ENCODE results near the gene DMRTA1.

Gene DMRTA1

DNA sequence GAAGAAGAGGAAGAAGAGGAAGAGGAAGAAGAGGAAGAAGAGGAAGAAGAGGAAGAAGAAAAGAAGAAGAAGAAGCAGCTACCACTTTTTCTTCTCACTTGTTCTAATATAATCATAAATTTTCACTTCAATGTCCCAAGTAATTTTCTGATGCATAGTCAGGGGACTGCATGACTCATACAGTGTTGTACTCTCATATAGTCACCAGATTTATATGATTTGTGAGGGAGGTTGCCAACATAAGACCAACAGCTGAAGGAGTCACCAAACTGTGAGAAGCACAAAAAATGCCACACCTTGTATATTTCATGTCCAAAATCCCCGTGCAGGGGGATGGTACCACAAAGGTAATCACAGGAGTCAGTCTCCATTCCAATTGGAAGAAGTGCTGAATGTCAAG, 32.7 kb upstream of the DMRTA1 start:
- H3K9me2 ChIP-seq (replicated peaks; ENCODE audit: low read depth, low read length) = no peaks in the 10 kb centered on the region
- no peaks in the 10 kb centered on the region for H3K79me2 ChIP-seq (ENCODE audit: insufficient read depth, low read length)
- no peaks in the 10 kb centered on the region for H3K36me3 ChIP-seq (ENCODE audit: insufficient read depth, low read length)
- no peak for TF ChIP-seq EZH2phosphoT487 (IDR thresholded peaks at IDR 0.05; ENCODE audit: borderline replicate concordance)
- TF ChIP-seq, protein P1, sequence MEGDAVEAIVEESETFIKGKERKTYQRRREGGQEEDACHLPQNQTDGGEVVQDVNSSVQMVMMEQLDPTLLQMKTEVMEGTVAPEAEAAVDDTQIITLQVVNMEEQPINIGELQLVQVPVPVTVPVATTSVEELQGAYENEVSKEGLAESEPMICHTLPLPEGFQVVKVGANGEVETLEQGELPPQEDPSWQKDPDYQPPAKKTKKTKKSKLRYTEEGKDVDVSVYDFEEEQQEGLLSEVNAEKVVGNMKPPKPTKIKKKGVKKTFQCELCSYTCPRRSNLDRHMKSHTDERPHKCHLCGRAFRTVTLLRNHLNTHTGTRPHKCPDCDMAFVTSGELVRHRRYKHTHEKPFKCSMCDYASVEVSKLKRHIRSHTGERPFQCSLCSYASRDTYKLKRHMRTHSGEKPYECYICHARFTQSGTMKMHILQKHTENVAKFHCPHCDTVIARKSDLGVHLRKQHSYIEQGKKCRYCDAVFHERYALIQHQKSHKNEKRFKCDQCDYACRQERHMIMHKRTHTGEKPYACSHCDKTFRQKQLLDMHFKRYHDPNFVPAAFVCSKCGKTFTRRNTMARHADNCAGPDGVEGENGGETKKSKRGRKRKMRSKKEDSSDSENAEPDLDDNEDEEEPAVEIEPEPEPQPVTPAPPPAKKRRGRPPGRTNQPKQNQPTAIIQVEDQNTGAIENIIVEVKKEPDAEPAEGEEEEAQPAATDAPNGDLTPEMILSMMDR (conservative IDR thresholded peaks at IDR 0.05; ENCODE audit: low read length) = no peak
- no peaks in the 10 kb centered on the region for H3F3A ChIP-seq (ENCODE audit: low read depth)
- no peak overlapping the region for H3K4me2 ChIP-seq (ENCODE audit: low read depth, low read length, poor library complexity, severe bottlenecking)
- no peak overlapping the region for H3K4me3 ChIP-seq (ENCODE audit: low read length, poor library complexity, severe bottlenecking)
- no peaks in the 10 kb centered on the region for H3K27me3 ChIP-seq (ENCODE audit: insufficient read depth, low read length, poor library complexity, severe bottlenecking)
- H4K20me1 ChIP-seq (ENCODE audit: insufficient read depth, low read length, poor library complexity, severe bottlenecking) = no peaks in the 10 kb centered on the region
- H3K9ac ChIP-seq (ENCODE audit: low read depth, low read length, poor library complexity, severe bottlenecking) = no peak overlapping the region
- no peak overlapping the region for H2AFZ ChIP-seq (ENCODE audit: low read length)
- no peaks in the 10 kb centered on the region for H3K9me3 ChIP-seq (ENCODE audit: insufficient read depth, low read depth, low read length)
- H3K4me1 ChIP-seq (ENCODE audit: insufficient read depth, low read length, poor library complexity, severe bottlenecking) = no peaks in the 10 kb centered on the region

DNA sequence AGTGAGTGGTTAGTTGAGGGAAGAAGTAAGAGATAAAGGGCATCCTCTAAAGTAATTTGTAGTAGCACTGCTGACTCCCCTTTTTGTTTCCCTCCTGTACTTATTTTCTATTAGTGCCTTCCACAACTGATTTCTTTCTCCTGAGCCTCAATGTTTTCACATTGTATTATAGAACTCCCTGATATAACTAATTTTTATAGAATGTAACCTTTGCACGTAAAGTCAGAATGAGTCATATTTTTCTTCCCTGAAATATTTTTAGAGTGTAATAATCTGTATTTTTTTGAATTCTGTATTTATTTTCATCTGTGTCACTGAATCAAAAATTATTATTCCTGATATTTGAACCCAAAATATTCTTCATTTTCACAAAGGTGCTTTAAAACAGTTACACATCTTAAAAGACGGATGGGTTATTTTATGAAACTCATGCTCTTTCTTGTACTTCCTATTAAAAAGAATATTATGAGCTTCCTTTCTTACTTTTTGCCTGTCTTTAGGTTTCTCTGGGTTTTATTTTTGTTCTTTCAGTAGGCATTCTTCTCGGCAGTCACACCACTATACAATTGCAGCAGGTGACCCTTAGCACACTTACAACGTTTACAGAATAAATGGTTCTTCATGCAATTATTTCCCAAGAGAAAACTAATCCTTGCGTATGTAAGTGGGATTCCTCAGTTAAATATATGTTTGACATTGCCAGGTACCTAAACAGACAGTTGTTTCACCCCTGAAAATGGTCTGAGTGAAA, 30.5 kb upstream of the DMRTA1 start:
- TF ChIP-seq, protein P1 (conservative IDR thresholded peaks at IDR 0.05; ENCODE audit: low read length) = no peak
- no peak for TF ChIP-seq EZH2phosphoT487 (IDR thresholded peaks at IDR 0.05; ENCODE audit: borderline replicate concordance)
- Histone ChIP-seq H3K27me3 (ENCODE audit: insufficient read depth, low read length, poor library complexity, severe bottlenecking) (no peaks in the 10 kb centered on the region), H3K9me2 (replicated peaks; ENCODE audit: low read depth, low read length) (no peaks in the 10 kb centered on the region), H2AFZ (ENCODE audit: low read length) (no peak overlapping the region), H4K20me1 (ENCODE audit: insufficient read depth, low read length, poor library complexity, severe bottlenecking) (no peaks in the 10 kb centered on the region), H3K4me2 (ENCODE audit: low read depth, low read length, poor library complexity, severe bottlenecking) (no peak overlapping the region), H3K79me2 (ENCODE audit: insufficient read depth, low read length) (no peaks in the 10 kb centered on the region), H3K9ac (ENCODE audit: low read depth, low read length, poor library complexity, severe bottlenecking) (no peak overlapping the region), H3F3A (ENCODE audit: low read depth) (no peaks in the 10 kb centered on the region), H3K36me3 (ENCODE audit: insufficient read depth, low read length) (no peaks in the 10 kb centered on the region), H3K4me3 (ENCODE audit: low read length, poor library complexity, severe bottlenecking) (no peak overlapping the region), H3K9me3 (ENCODE audit: insufficient read depth, low read depth, low read length) (no peaks in the 10 kb centered on the region), H3K4me1 (ENCODE audit: insufficient read depth, low read length, poor library complexity, severe bottlenecking) (no peaks in the 10 kb centered on the region)

GRCh38 chr9:22416692-22417060, 29.9 kb upstream of the DMRTA1 start:
- Histone ChIP-seq H3K4me1 (ENCODE audit: insufficient read depth, low read length, poor library complexity, severe bottlenecking) (no peaks in the 10 kb centered on the region), H2AFZ (ENCODE audit: low read length) (no peak overlapping the region), H3K36me3 (ENCODE audit: insufficient read depth, low read length) (no peaks in the 10 kb centered on the region), H3K4me2 (ENCODE audit: low read depth, low read length, poor library complexity, severe bottlenecking) (no peak overlapping the region), H3F3A (ENCODE audit: low read depth) (no peaks in the 10 kb centered on the region), H3K9ac (ENCODE audit: low read depth, low read length, poor library complexity, severe bottlenecking) (no peak overlapping the region), H3K9me3 (ENCODE audit: insufficient read depth, low read depth, low read length) (no peaks in the 10 kb centered on the region), H3K4me3 (ENCODE audit: low read length, poor library complexity, severe bottlenecking) (no peak overlapping the region), H3K9me2 (replicated peaks; ENCODE audit: low read depth, low read length) (no peaks in the 10 kb centered on the region), H3K79me2 (ENCODE audit: insufficient read depth, low read length) (no peaks in the 10 kb centered on the region), H3K27me3 (ENCODE audit: insufficient read depth, low read length, poor library complexity, severe bottlenecking) (no peaks in the 10 kb centered on the region), H4K20me1 (ENCODE audit: insufficient read depth, low read length, poor library complexity, severe bottlenecking) (no peaks in the 10 kb centered on the region)
- TF ChIP-seq EZH2phosphoT487 (IDR thresholded peaks at IDR 0.05; ENCODE audit: borderline replicate concordance) = no peak
- TF ChIP-seq, protein P1 (conservative IDR thresholded peaks at IDR 0.05; ENCODE audit: low read length) = no peak

Measured in Loucy (cell line).